GM12878 (cell line): Measurements from ENCODE around the gene GNAI2. TPM values are rescaled to one million over a fixed set of nuclear protein-coding genes. Genes with fewer than 3 reads are reported as not detected.

Experiments used
- ATAC-seq: fragments of 200-7000 bp; cut with Tn5 transposase; 3 replicates; pipeline ENCODE4 v1.9.1; 2020; ENCODE audit warnings: mild to moderate bottlenecking, moderate library complexity
- BruUV-seq: library from RNA; stranded (reverse); fragments of 400-500 nt; replicated peaks from 2 replicates; lab custom pipeline; 2021; lab: Mats Ljungman, UMichigan
- CTCF ChIA-PET: fragments of 300-600 bp; sonication (Branson Sonifier 250); formaldehyde crosslinking; extraction: SDS; loops from one replicate; lab custom pipeline; 2021; ENCODE audit warnings: inconsistent platforms; lab: Yijun Ruan, JAX
- POLR2A ChIA-PET: fragments of 350-600 bp; formaldehyde crosslinking; extraction: SDS; loops from one replicate; lab custom pipeline; 2021; ENCODE audit warnings: inconsistent platforms; lab: Charles Lee
- RAD21 ChIA-PET: fragments of 300-600 bp; sonication (Branson Sonifier 250); formaldehyde crosslinking; loops from one replicate; lab custom pipeline; 2023; ENCODE audit warnings: antibody characterized with exemption; ENCODE audit not compliant: unreplicated experiment; lab: Charles Lee
- SMC1A ChIA-PET: fragments of 300-600 bp; sonication (Branson Sonifier 250); formaldehyde crosslinking; loops from one replicate; lab custom pipeline; 2023; ENCODE audit not compliant: unreplicated experiment, uncharacterized antibody; lab: Charles Lee
- DNase-seq: peaks from one replicate; pipeline ENCODE4 v3.0.0-alpha.2; 2011; ENCODE audit warnings: low read depth, low spot score
- FAIRE-seq: peaks from 3 replicates; lab custom pipeline; 2011; peaks lifted over from hg19 to GRCh38; lab: Jason Lieb, UNC
- H2AFZ ChIP-seq: 2 replicates; pipeline ENCODE4 v1.6.0; 2011; ENCODE audit warnings: low read depth, low read length, control low read depth; ENCODE audit not compliant: control insufficient read depth
- H3K27ac ChIP-seq: 2 replicates; pipeline ENCODE4 v1.5.1; 2011; ENCODE audit warnings: control low read depth; ENCODE audit not compliant: control insufficient read depth, insufficient read depth
- H3K27me3 ChIP-seq, 2 experiments: replicated peaks in 1 of 2; 2 replicates each; pipeline versions ENCODE4 v1.6.0 to v1.6.1; 2011; ENCODE audit warnings: low read length in 1 of 2; ENCODE audit not compliant: control insufficient read depth in 2 of 2, insufficient read depth in 2 of 2
- H3K36me3 ChIP-seq, 2 experiments: 2 replicates each; pipeline ENCODE4 v1.5.1; 2011; ENCODE audit warnings: low read length in 1 of 2; ENCODE audit not compliant: control insufficient read depth in 2 of 2, insufficient read depth in 2 of 2
- H3K4me1 ChIP-seq: 2 replicates; pipeline ENCODE4 v1.6.1; 2011; ENCODE audit warnings: mild to moderate bottlenecking, low read length, moderate library complexity, mixed read lengths; ENCODE audit not compliant: control insufficient read depth, insufficient read depth
- H3K4me2 ChIP-seq: 2 replicates; pipeline ENCODE4 v1.6.0; 2011; ENCODE audit warnings: control low read depth; ENCODE audit not compliant: control insufficient read depth, insufficient read depth
- H3K4me3 ChIP-seq: fragments of 200-600 bp; sonication (generic); 2 replicates; pipeline ENCODE4 v1.5.1; 2016
- H3K79me2 ChIP-seq: 2 replicates; pipeline ENCODE4 v1.6.0; 2011; ENCODE audit warnings: low read length; ENCODE audit not compliant: control insufficient read depth, insufficient read depth
- H3K9ac ChIP-seq: 2 replicates; pipeline ENCODE4 v1.8.0; 2011; ENCODE audit warnings: low read length, control low read depth, mixed read lengths; ENCODE audit not compliant: control insufficient read depth, insufficient read depth
- H3K9me3 ChIP-seq: replicated peaks from 3 replicates; pipeline ENCODE4 v1.5.1; 2011; ENCODE audit warnings: mild to moderate bottlenecking, low read length; ENCODE audit not compliant: control insufficient read depth, insufficient read depth
- H4K20me1 ChIP-seq: 2 replicates; pipeline ENCODE4 v1.6.0; 2011; ENCODE audit not compliant: control insufficient read depth, insufficient read depth
- GATAD2B ChIP-seq: fragments of 450-650 bp; conservative IDR thresholded peaks from 2 replicates; pipeline ENCODE4 v1.6.1; 2017; ENCODE audit warnings: low read depth, mild to moderate bottlenecking, moderate library complexity
- HDAC6 ChIP-seq: fragments of 200-600 bp; sonication (generic); IDR thresholded peaks from one replicate; pipeline ENCODE4 v1.8.0; 2017; ENCODE audit warnings: antibody characterized with exemption; ENCODE audit not compliant: unreplicated experiment
- IKZF2 ChIP-seq, 2 experiments: fragments of 450-650 bp; IDR thresholded peaks; 2 replicates each; pipeline ENCODE4 v1.6.1; 2017; ENCODE audit warnings: mild to moderate bottlenecking in 2 of 2, moderate library complexity in 2 of 2
- KDM1A ChIP-seq: fragments of 200-600 bp; sonication (generic); IDR thresholded peaks from 2 replicates; pipeline ENCODE4 v1.6.1; 2016; ENCODE audit warnings: borderline replicate concordance
- KLF5 ChIP-seq: fragments of 450-650 bp; IDR thresholded peaks from 2 replicates; pipeline ENCODE4 v1.6.1; 2014; ENCODE audit warnings: mild to moderate bottlenecking; ENCODE audit not compliant: partially characterized antibody
- MTA3 ChIP-seq: IDR thresholded peaks from 2 replicates; pipeline ENCODE4 v1.6.1; 2012; ENCODE audit warnings: low read length, inconsistent platforms, borderline replicate concordance
- MYC ChIP-seq: IDR thresholded peaks from 2 replicates; pipeline ENCODE4 v1.6.1; 2011; ENCODE audit warnings: mild to moderate bottlenecking, low read length, moderate library complexity, inconsistent platforms; ENCODE audit not compliant: insufficient read depth, insufficient replicate concordance, insufficient read length, severe bottlenecking
- POLR2AphosphoS2 ChIP-seq: IDR thresholded peaks from 2 replicates; pipeline ENCODE4 v1.6.1; 2011; ENCODE audit warnings: low read depth, mild to moderate bottlenecking, low read length, improper control_type of control experiment, moderate library complexity
- SPI1 ChIP-seq: IDR thresholded peaks from 2 replicates; pipeline ENCODE4 v1.6.1; 2011; ENCODE audit warnings: low read depth, mild to moderate bottlenecking, low read length, moderate library complexity, borderline replicate concordance; ENCODE audit not compliant: insufficient read depth
- YBX1 ChIP-seq: fragments of 450-650 bp; IDR thresholded peaks from 2 replicates; pipeline ENCODE4 v1.6.1; 2016; ENCODE audit warnings: antibody characterized with exemption
- ZBED1 ChIP-seq: IDR thresholded peaks from 2 replicates; pipeline ENCODE4 v1.6.1; 2016; ENCODE audit warnings: borderline replicate concordance
- WGBS: methylation state at CpG from one replicate; pipeline ENCODE4 v1.1.6; 2016; ENCODE audit warnings: low lambda C conversion rate; ENCODE audit not compliant: insufficient replicate concordance, insufficient coverage; ENCODE audit errors: missing lambda C conversion rate; 5-methylcytosine and 5-hydroxymethylcytosine counted together
- in situ Hi-C: fragments of 300-500 bp; cut with MboI; formaldehyde crosslinking; loops from 9 replicates; pipeline ENCODE4 v1.14.3; 2018; ENCODE audit warnings: mixed read lengths
- intact Hi-C: fragments of 100-400 bp; cut with micrococcal nuclease; formaldehyde crosslinking; loops from one replicate; pipeline ENCODE4 v1.14.2; 2022; ENCODE audit not compliant: unreplicated experiment
- polyA plus RNA-seq, 11 experiments: library from polyadenylated mRNA; depleted of rRNA in 4 of 11; unstranded in 6 of 11; stranded (reverse) in 5 of 11; fragments of >200 nt; fragmentation: Nextera tagmentation in 4 of 11; fragmentation: Illumina TruSeq in 1 of 11; extraction: Ambion mirVana in 4 of 11; extraction: Trizol in 1 of 11; gene quantifications; 1 replicate in 1 of 11; 2 replicates in 10 of 11; pipeline versions ENCODE4 v1.2.1 to v1.2.3, GENCODE V29; 2011 to 2016; ENCODE audit warnings: inconsistent platforms in 2 of 11, missing spikeins in 2 of 11, low read depth in 1 of 11
- total RNA-seq, 4 experiments: library from RNA; depleted of rRNA in 3 of 4; stranded (reverse); fragments of >200 nt in 3 of 4; fragmentation: Illumina TruSeq in 1 of 4; extraction: Trizol in 1 of 4; gene quantifications; 2 replicates each; pipeline versions ENCODE4 v1.2.1 to v1.2.3, GENCODE V29; 2013 to 2021
- TF ChIP-seq, protein P1 (sequence below): fragments of 450-650 bp; IDR thresholded peaks from 2 replicates; pipeline ENCODE4 v1.6.1; 2016; ENCODE audit warnings: mild to moderate bottlenecking
- TF ChIP-seq, protein P2 (sequence below): IDR thresholded peaks from 2 replicates; pipeline ENCODE4 v1.6.1; 2011; ENCODE audit warnings: borderline replicate concordance, low read depth, mild to moderate bottlenecking, moderate library complexity, low read length; ENCODE audit not compliant: insufficient read depth, poor library complexity, severe bottlenecking
- TF ChIP-seq, protein P3 (sequence below): fragments of 450-650 bp; IDR thresholded peaks from 2 replicates; pipeline ENCODE4 v1.6.1; 2016; ENCODE audit warnings: mild to moderate bottlenecking, moderate library complexity, borderline replicate concordance

Gene GNAI2
- total and polyA plus RNA-seq, 10 of the 15 experiments (the other 5 are each of a cell fraction or from before 2014, with no cell fraction given), result 5.0 to 346 (median 237) TPM

GRCh38 chr3:50260027-50260941 is 24.3 kb downstream of the GNAI2 start:
- peak; percentile 98 for ATAC-seq
- FAIRE-seq, result peak; percentile 90
- in situ Hi-C loops, result no loop called here
- Histone ChIP-seq H3K4me2 (peak overlapping the region; percentile 52), H3K36me3 (peaks cover 12 to 24% of the 10 kb centered on the region in 2 experiments; a peak in 3 of 4 replicates), H2AFZ (peak overlapping the region; percentile 46), H3K79me2 (no peaks in the 10 kb centered on the region), H3K27ac (no peak overlapping the region), H3K9me3 (peaks cover 13% of the 10 kb centered on the region; the same call in 1 of the 3 replicates), H3K27me3 (no peaks in the 10 kb centered on the region), H3K4me1 (peaks cover 14% of the 10 kb centered on the region), H3K4me3 (peak overlapping the region; percentile 72; the same call in 1 of the 2 replicates), H4K20me1 (no peaks in the 10 kb centered on the region), H3K9ac (peak overlapping the region; percentile 69; the same call in 1 of the 2 replicates)
- ChIA-PET POLR2A (interaction anchor here (0.6 to 1.9 kb wide), 7 partner anchors 12 to 506 kb away, joined by 3 to 7 read pairs (median 4); partner anchors contain the start of genes GNAI2 and LSMEM2), CTCF (interaction anchor here (0.6 to 7.9 kb wide), 15 partner anchors 9 to 134 kb away, joined by 3 to 44 read pairs (median 5); partner anchors contain the start of genes GNAI2, HYAL3, IFRD2 and NAA80), SMC1A (interaction anchor here (0.5 to 2.9 kb wide), 4 partner anchors 12 to 342 kb away, joined by 3 to 10 read pairs (median 4); no protein-coding TSS in a partner anchor), RAD21 (interaction anchor here (0.8 to 2.2 kb wide), 8 partner anchors 12 to 65 kb away, joined by 3 to 18 read pairs (median 6); no protein-coding TSS in a partner anchor)
- WGBS, result 11% methylated on average over 44 of the region's 70 CpGs
- intact Hi-C loops, result no loop called here
- BruUV-seq, result no TSS peak
- no peak for DNase-seq
- TF ChIP-seq ZBED1 (peak; percentile 78; the same call in 1 of the 2 replicates), KDM1A (no peak), HDAC6 (no peak), SPI1 (no peak), GATAD2B (peak; percentile 65; the same call in 1 of the 2 replicates), POLR2AphosphoS2 (peak; percentile 97), YBX1 (no peak), MTA3 (0 out of 2 replicates have a peak, but pooled peaks have one; percentile 23), MYC (no peak), IKZF2 (IDR thresholded peaks at IDR 0.05) (no peak), KLF5 (peak; percentile 50)
- TF ChIP-seq, protein P1, sequence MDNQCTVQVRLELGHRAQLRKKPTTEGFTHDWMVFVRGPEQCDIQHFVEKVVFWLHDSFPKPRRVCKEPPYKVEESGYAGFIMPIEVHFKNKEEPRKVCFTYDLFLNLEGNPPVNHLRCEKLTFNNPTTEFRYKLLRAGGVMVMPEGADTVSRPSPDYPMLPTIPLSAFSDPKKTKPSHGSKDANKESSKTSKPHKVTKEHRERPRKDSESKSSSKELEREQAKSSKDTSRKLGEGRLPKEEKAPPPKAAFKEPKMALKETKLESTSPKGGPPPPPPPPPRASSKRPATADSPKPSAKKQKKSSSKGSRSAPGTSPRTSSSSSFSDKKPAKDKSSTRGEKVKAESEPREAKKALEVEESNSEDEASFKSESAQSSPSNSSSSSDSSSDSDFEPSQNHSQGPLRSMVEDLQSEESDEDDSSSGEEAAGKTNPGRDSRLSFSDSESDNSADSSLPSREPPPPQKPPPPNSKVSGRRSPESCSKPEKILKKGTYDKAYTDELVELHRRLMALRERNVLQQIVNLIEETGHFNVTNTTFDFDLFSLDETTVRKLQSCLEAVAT, result no peak
- TF ChIP-seq, protein P2, sequence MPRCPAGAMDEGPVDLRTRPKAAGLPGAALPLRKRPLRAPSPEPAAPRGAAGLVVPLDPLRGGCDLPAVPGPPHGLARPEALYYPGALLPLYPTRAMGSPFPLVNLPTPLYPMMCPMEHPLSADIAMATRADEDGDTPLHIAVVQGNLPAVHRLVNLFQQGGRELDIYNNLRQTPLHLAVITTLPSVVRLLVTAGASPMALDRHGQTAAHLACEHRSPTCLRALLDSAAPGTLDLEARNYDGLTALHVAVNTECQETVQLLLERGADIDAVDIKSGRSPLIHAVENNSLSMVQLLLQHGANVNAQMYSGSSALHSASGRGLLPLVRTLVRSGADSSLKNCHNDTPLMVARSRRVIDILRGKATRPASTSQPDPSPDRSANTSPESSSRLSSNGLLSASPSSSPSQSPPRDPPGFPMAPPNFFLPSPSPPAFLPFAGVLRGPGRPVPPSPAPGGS, result no peak
- TF ChIP-seq, protein P3, sequence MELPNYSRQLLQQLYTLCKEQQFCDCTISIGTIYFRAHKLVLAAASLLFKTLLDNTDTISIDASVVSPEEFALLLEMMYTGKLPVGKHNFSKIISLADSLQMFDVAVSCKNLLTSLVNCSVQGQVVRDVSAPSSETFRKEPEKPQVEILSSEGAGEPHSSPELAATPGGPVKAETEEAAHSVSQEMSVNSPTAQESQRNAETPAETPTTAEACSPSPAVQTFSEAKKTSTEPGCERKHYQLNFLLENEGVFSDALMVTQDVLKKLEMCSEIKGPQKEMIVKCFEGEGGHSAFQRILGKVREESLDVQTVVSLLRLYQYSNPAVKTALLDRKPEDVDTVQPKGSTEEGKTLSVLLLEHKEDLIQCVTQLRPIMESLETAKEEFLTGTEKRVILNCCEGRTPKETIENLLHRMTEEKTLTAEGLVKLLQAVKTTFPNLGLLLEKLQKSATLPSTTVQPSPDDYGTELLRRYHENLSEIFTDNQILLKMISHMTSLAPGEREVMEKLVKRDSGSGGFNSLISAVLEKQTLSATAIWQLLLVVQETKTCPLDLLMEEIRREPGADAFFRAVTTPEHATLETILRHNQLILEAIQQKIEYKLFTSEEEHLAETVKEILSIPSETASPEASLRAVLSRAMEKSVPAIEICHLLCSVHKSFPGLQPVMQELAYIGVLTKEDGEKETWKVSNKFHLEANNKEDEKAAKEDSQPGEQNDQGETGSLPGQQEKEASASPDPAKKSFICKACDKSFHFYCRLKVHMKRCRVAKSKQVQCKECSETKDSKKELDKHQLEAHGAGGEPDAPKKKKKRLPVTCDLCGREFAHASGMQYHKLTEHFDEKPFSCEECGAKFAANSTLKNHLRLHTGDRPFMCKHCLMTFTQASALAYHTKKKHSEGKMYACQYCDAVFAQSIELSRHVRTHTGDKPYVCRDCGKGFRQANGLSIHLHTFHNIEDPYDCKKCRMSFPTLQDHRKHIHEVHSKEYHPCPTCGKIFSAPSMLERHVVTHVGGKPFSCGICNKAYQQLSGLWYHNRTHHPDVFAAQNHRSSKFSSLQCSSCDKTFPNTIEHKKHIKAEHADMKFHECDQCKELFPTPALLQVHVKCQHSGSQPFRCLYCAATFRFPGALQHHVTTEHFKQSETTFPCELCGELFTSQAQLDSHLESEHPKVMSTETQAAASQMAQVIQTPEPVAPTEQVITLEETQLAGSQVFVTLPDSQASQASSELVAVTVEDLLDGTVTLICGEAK, result no peak
